ENCODE results near the gene PPIA.

DNA sequence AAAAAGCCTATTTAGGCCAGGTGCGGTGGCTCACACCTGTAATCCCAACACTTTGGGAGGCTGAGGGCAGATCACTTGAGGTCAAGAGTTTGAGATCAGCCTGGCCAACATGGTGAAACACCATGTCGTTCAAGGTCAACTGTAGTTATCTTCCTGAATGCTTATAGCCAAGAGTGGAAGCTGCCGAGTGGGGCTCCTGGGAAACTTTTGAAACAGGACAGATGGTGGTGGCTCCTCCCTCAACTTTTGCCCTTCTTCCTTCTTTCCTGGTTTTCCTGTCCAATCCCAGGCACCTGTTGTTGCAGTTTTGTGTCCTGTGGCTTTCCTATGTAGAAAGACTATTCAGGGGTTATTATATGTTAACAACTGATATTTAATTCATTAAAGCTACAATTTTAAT is 8.7 kb upstream of the PPIA start:
- TF ChIP-seq MAFK (IDR thresholded peaks at IDR 0.05; ENCODE audit: partially characterized antibody) (no peak), CEBPB (IDR thresholded peaks at IDR 0.05) (no peak), CHD4 (IDR thresholded peaks at IDR 0.05; ENCODE audit: borderline replicate concordance) (no peak), EP300 (IDR thresholded peaks at IDR 0.05) (no peak), TP53 (CRISPR knock-in tag; IDR thresholded peaks at IDR 0.05) (no peak), POLR2A (IDR thresholded peaks at IDR 0.05; ENCODE audit: low read length) (no peak)
- TF ChIP-seq, protein P1, sequence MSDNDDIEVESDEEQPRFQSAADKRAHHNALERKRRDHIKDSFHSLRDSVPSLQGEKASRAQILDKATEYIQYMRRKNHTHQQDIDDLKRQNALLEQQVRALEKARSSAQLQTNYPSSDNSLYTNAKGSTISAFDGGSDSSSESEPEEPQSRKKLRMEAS (IDR thresholded peaks at IDR 0.05) = no peak
- TF ChIP-seq, protein P2, sequence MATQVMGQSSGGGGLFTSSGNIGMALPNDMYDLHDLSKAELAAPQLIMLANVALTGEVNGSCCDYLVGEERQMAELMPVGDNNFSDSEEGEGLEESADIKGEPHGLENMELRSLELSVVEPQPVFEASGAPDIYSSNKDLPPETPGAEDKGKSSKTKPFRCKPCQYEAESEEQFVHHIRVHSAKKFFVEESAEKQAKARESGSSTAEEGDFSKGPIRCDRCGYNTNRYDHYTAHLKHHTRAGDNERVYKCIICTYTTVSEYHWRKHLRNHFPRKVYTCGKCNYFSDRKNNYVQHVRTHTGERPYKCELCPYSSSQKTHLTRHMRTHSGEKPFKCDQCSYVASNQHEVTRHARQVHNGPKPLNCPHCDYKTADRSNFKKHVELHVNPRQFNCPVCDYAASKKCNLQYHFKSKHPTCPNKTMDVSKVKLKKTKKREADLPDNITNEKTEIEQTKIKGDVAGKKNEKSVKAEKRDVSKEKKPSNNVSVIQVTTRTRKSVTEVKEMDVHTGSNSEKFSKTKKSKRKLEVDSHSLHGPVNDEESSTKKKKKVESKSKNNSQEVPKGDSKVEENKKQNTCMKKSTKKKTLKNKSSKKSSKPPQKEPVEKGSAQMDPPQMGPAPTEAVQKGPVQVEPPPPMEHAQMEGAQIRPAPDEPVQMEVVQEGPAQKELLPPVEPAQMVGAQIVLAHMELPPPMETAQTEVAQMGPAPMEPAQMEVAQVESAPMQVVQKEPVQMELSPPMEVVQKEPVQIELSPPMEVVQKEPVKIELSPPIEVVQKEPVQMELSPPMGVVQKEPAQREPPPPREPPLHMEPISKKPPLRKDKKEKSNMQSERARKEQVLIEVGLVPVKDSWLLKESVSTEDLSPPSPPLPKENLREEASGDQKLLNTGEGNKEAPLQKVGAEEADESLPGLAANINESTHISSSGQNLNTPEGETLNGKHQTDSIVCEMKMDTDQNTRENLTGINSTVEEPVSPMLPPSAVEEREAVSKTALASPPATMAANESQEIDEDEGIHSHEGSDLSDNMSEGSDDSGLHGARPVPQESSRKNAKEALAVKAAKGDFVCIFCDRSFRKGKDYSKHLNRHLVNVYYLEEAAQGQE (IDR thresholded peaks at IDR 0.05) = no peak
- TF ChIP-seq, protein P3, sequence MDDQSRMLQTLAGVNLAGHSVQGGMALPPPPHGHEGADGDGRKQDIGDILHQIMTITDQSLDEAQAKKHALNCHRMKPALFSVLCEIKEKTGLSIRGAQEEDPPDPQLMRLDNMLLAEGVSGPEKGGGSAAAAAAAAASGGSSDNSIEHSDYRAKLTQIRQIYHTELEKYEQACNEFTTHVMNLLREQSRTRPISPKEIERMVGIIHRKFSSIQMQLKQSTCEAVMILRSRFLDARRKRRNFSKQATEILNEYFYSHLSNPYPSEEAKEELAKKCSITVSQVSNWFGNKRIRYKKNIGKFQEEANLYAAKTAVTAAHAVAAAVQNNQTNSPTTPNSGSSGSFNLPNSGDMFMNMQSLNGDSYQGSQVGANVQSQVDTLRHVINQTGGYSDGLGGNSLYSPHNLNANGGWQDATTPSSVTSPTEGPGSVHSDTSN (IDR thresholded peaks at IDR 0.05) = no peak
- TF ChIP-seq, protein P4, sequence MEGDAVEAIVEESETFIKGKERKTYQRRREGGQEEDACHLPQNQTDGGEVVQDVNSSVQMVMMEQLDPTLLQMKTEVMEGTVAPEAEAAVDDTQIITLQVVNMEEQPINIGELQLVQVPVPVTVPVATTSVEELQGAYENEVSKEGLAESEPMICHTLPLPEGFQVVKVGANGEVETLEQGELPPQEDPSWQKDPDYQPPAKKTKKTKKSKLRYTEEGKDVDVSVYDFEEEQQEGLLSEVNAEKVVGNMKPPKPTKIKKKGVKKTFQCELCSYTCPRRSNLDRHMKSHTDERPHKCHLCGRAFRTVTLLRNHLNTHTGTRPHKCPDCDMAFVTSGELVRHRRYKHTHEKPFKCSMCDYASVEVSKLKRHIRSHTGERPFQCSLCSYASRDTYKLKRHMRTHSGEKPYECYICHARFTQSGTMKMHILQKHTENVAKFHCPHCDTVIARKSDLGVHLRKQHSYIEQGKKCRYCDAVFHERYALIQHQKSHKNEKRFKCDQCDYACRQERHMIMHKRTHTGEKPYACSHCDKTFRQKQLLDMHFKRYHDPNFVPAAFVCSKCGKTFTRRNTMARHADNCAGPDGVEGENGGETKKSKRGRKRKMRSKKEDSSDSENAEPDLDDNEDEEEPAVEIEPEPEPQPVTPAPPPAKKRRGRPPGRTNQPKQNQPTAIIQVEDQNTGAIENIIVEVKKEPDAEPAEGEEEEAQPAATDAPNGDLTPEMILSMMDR (IDR thresholded peaks at IDR 0.05) = no peak
